PC-3 (cell line): ENCODE data around the gene PRR36. TPM values are rescaled to one million over a fixed set of nuclear protein-coding genes. Genes with fewer than 3 reads are reported as not detected.

Source experiments
- ATAC-seq: fragments of 200-7000 bp; cut with Tn5 transposase; 2 replicates; pipeline ENCODE4 v1.9.1; 2020; ENCODE audit warnings: mild to moderate bottlenecking, moderate library complexity
- BruUV-seq: library from RNA; stranded (reverse); fragments of 400-500 nt; replicated peaks from 2 replicates; lab custom pipeline; 2021; lab: Mats Ljungman, UMichigan
- CTCF ChIA-PET: fragments of 300-600 bp; sonication (Branson Sonifier 250); formaldehyde crosslinking; loops from one replicate; lab custom pipeline; 2022; ENCODE audit warnings: antibody characterized with exemption; lab: Charles Lee
- POLR2A ChIA-PET: fragments of 300-600 bp; sonication (Branson Sonifier 250); formaldehyde crosslinking; loops from one replicate; lab custom pipeline; 2022; ENCODE audit warnings: antibody characterized with exemption; ENCODE audit not compliant: unreplicated experiment; lab: Charles Lee
- DNase-seq: peaks from one replicate; pipeline ENCODE4 v3.0.0-alpha.2; 2015
- H2AFZ ChIP-seq: fragments of 300-600 bp; sonication (generic); 2 replicates; pipeline ENCODE4 v1.6.0; 2016; ENCODE audit warnings: antibody characterized with exemption, low read length
- H3F3A ChIP-seq: fragments of 300-600 bp; sonication (generic); one replicate; pipeline ENCODE4 v1.6.0; 2017; ENCODE audit warnings: antibody characterized with exemption, low read length, control low read depth, mild to moderate bottlenecking; ENCODE audit not compliant: unreplicated experiment
- H3K27ac ChIP-seq: fragments of 300-600 bp; sonication (generic); 2 replicates; pipeline ENCODE4 v1.5.1; 2016; ENCODE audit warnings: mild to moderate bottlenecking, low read length
- H3K27me3 ChIP-seq: fragments of 300-600 bp; sonication (generic); 2 replicates; pipeline ENCODE4 v1.6.1; 2016; ENCODE audit warnings: low read length, mixed read lengths
- H3K36me3 ChIP-seq: fragments of 300-600 bp; sonication (generic); 2 replicates; pipeline ENCODE4 v1.6.1; 2016; ENCODE audit warnings: low read depth, mixed run types, low read length, mixed read lengths
- H3K4me1 ChIP-seq: fragments of 300-600 bp; sonication (generic); 2 replicates; pipeline ENCODE4 v1.5.1; 2016; ENCODE audit warnings: low read length; ENCODE audit not compliant: insufficient read depth
- H3K4me2 ChIP-seq: fragments of 300-600 bp; sonication (generic); 2 replicates; pipeline ENCODE4 v1.6.0; 2016; ENCODE audit warnings: low read length
- H3K4me3 ChIP-seq: fragments of 300-600 bp; sonication (generic); 2 replicates; pipeline ENCODE4 v1.5.1; 2016; ENCODE audit warnings: mild to moderate bottlenecking, low read length, mixed read lengths
- H3K79me2 ChIP-seq: fragments of 300-600 bp; sonication (generic); 2 replicates; pipeline ENCODE4 v1.6.1; 2017; ENCODE audit warnings: low read length, mixed read lengths
- H3K9ac ChIP-seq: fragments of 300-600 bp; sonication (generic); 2 replicates; pipeline ENCODE4 v1.6.0; 2016; ENCODE audit warnings: mild to moderate bottlenecking, low read length
- H3K9me2 ChIP-seq: fragments of 300-600 bp; sonication (generic); replicated peaks from 2 replicates; pipeline ENCODE4 v1.6.1; 2016; ENCODE audit warnings: mixed run types, low read length, mixed read lengths
- H3K9me3 ChIP-seq: fragments of 300-600 bp; sonication (generic); 2 replicates; pipeline ENCODE4 v1.6.1; 2016; ENCODE audit warnings: low read length, mixed read lengths
- H4K20me1 ChIP-seq: fragments of 300-600 bp; sonication (generic); 2 replicates; pipeline ENCODE4 v1.6.1; 2016; ENCODE audit warnings: low read length, mixed read lengths
- EZH2 ChIP-seq: fragments of 300-600 bp; sonication (generic); IDR thresholded peaks from one replicate; pipeline ENCODE4 v1.6.1; 2017; ENCODE audit warnings: antibody characterized with exemption, mild to moderate bottlenecking, low read length; ENCODE audit not compliant: unreplicated experiment
- EZH2phosphoT487 ChIP-seq: fragments of 300-600 bp; sonication (generic); IDR thresholded peaks from 2 replicates; pipeline ENCODE4 v1.6.1; 2018; ENCODE audit warnings: mild to moderate bottlenecking, antibody characterized with exemption, low read length, borderline replicate concordance
- intact Hi-C: fragments of 100-400 bp; cut with micrococcal nuclease; formaldehyde crosslinking; loops from 2 replicates; pipeline ENCODE4 v1.9.0; 2023
- total RNA-seq: library from RNA; depleted of rRNA; stranded (reverse); fragments of >200 nt; gene quantifications from 2 replicates; pipeline ENCODE4 v1.2.3, GENCODE V29; 2014
- TF ChIP-seq, protein P1 (sequence below): fragments of 300-600 bp; sonication (generic); conservative IDR thresholded peaks from 2 replicates; pipeline ENCODE4 v1.5.1; 2017; ENCODE audit warnings: antibody characterized with exemption, low read depth, mild to moderate bottlenecking, low read length

PRR36 gene
- total RNA-seq, 1 experiment from 2014 or later: 2.5 TPM

- Histone ChIP-seq H3K9me3 (no peaks in the 10 kb centered on the region), H3K27ac (no peak overlapping the region), H3K27me3 (no peaks in the 10 kb centered on the region), H3K9me2 (no peaks in the 10 kb centered on the region), H3K9ac (peak overlapping the region; percentile 73), H3F3A (no peaks in the 10 kb centered on the region), H4K20me1 (0 out of 2 replicates have a peak, but pooled peaks cover 4% of the 10 kb centered on the region), H3K4me1 (peaks cover 33% of the 10 kb centered on the region), H3K36me3 (no peaks in the 10 kb centered on the region; the same call in 1 of the 2 replicates), H3K4me2 (peak overlapping the region; percentile 90), H3K4me3 (peak overlapping the region; percentile 74), H2AFZ (peak overlapping the region; percentile 87), H3K79me2 (peaks cover 9% of the 10 kb centered on the region; the same call in 1 of the 2 replicates)
- BruUV-seq: no TSS peak
- DNase-seq (peak; percentile 75), ATAC-seq (peak; percentile 39)
- TF ChIP-seq EZH2 (no peak), EZH2phosphoT487 (no peak)
- TF ChIP-seq, protein P1, sequence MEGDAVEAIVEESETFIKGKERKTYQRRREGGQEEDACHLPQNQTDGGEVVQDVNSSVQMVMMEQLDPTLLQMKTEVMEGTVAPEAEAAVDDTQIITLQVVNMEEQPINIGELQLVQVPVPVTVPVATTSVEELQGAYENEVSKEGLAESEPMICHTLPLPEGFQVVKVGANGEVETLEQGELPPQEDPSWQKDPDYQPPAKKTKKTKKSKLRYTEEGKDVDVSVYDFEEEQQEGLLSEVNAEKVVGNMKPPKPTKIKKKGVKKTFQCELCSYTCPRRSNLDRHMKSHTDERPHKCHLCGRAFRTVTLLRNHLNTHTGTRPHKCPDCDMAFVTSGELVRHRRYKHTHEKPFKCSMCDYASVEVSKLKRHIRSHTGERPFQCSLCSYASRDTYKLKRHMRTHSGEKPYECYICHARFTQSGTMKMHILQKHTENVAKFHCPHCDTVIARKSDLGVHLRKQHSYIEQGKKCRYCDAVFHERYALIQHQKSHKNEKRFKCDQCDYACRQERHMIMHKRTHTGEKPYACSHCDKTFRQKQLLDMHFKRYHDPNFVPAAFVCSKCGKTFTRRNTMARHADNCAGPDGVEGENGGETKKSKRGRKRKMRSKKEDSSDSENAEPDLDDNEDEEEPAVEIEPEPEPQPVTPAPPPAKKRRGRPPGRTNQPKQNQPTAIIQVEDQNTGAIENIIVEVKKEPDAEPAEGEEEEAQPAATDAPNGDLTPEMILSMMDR: peak; percentile 76
- intact Hi-C loops: no loop called here
- ChIA-PET POLR2A (interaction anchor here (0.5 to 0.7 kb wide), 2 partner anchors 14 to 19 kb away, joined by 3 to 5 read pairs; partner anchors contain the start of gene MAP2K7), CTCF (interaction anchor here (0.6 to 1.7 kb wide), 4 partner anchors 14 to 241 kb away, joined by 3 to 8 read pairs (median 6); no protein-coding TSS in a partner anchor)
Observed at GRCh38 chr19:7917267-7918061, 43.3 kb upstream of the PRR36 start.

DNA sequence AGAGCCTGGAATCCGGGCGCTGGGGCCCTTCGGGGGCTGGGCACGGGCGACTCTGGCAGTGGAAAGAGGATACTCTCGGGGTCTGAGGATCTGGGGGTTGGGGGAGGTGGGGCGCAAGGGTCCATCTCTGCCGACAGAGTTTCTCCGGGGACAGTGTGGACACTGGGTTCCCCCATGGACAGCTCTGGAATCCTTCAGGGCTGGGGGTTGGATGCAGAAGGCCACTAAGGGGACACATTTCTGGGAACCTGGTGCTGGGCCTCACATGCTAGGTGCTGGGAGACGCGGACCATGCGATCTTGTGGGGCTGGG, 42.7 kb upstream of the PRR36 start:
- Histone ChIP-seq H3K9me3 (no peaks in the 10 kb centered on the region), H4K20me1 (0 out of 2 replicates have a peak, but pooled peaks cover 4% of the 10 kb centered on the region), H3K36me3 (no peaks in the 10 kb centered on the region; the same call in 1 of the 2 replicates), H3K79me2 (peaks cover 9% of the 10 kb centered on the region; the same call in 1 of the 2 replicates), H3K4me2 (peak overlapping the region; percentile 90), H3K4me3 (peak overlapping the region; percentile 74), H3K27ac (no peak overlapping the region), H2AFZ (peak overlapping the region; percentile 87), H3K9ac (peak overlapping the region; percentile 73), H3K27me3 (no peaks in the 10 kb centered on the region), H3F3A (no peaks in the 10 kb centered on the region), H3K4me1 (peaks cover 33% of the 10 kb centered on the region), H3K9me2 (no peaks in the 10 kb centered on the region)
- ChIA-PET CTCF (no interaction called here), POLR2A (interaction anchor here (0.7 kb wide), 1 partner anchor 18 kb away, joined by 3 read pairs; no protein-coding TSS in a partner anchor)
- TF ChIP-seq EZH2phosphoT487 (no peak), EZH2 (no peak)
- TF ChIP-seq, protein P1: no peak
- intact Hi-C loops: no loop called here
- no peak for DNase-seq
- BruUV-seq: TSS peak; percentile 24
- ATAC-seq: no peak
